ENCODE measurements around the gene AGER.
"Not testable (repeated sequence)": the region's sequence is repeated elsewhere in the genome, so short reads cannot be mapped to it uniquely, and the experiment has no call there.

- not testable (repeated sequence) for TF ChIP-seq EZH2 (IDR thresholded peaks at IDR 0.05; ENCODE audit: low read depth); CTCF (conservative IDR thresholded peaks at IDR 0.05)
Observed at GRCh38 chr6:32144238-32144637, 39.8 kb downstream of the AGER start.
